HG02678 (cell line): ENCODE data around the gene HSF4.

Source experiments
- ATAC-seq: cut with Tn5 transposase; IDR thresholded peaks from one replicate; pipeline ENCODE4 v1.9.1; 2021; ENCODE audit warnings: mild to moderate bottlenecking, moderate library complexity; ENCODE audit not compliant: unreplicated experiment

The HSF4 gene

GRCh38 chr16:67150047-67150832 is 14.3 kb upstream of the HSF4 start:
- peak; percentile 38 for ATAC-seq

- ATAC-seq, result peak; percentile 63
Measured at GRCh38 chr16:67150833-67151396, 13.6 kb upstream of the HSF4 start, which contains the start of gene B3GNT9. TSS of gene B3GNT9 (minus strand) at chr16:67150998. CDS start at chr16:67150485, 513 bp downstream.

- no peak for ATAC-seq
Measured at GRCh38 chr16:67151431-67152097, 13.0 kb upstream of the HSF4 start.

- no peak for ATAC-seq
Measured at GRCh38 chr16:67154578-67155294, 9.8 kb upstream of the HSF4 start.

DNA sequence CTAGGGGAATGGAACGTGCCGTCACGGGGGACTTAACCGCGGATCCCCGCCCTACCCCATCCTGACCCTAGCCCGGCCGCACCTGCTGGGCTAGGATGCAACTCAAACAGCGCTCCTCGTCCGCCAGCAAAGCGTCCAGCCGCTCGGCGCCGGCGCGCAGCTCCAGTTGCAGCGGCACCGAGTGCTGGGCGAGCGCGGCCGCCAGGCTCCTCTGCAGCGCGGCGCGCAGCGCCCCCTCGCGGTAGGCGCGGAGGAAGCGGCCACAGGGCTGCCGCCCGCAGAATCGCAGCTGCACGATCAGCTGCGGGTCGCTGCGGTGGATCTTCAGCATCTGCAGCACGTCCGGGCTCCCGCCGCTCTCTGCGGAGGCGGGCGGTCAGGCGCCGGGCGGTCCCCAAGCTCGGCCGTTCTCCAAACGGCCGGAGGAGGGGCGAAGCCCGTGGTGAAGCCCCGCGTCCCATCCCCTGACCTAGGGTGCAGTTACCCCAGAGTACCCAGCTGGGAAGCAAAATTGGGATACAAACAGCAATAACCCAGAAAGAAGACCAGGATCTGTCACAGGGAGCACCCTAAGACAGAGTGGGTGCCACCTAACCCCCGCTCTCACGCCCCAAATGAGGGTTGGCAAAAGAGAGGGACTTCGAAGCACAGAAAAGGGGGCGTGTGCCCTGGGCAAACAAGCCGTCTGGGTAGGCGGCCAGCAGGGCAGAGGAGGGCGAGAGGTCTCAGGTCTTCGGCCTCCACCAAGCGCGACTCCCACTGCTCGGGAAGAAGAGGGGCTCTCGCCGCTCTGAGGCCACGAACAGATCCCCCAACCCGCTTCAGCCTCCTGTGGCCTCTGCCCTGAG is 9.0 kb upstream of the HSF4 start:
- ATAC-seq, result no peak

DNA sequence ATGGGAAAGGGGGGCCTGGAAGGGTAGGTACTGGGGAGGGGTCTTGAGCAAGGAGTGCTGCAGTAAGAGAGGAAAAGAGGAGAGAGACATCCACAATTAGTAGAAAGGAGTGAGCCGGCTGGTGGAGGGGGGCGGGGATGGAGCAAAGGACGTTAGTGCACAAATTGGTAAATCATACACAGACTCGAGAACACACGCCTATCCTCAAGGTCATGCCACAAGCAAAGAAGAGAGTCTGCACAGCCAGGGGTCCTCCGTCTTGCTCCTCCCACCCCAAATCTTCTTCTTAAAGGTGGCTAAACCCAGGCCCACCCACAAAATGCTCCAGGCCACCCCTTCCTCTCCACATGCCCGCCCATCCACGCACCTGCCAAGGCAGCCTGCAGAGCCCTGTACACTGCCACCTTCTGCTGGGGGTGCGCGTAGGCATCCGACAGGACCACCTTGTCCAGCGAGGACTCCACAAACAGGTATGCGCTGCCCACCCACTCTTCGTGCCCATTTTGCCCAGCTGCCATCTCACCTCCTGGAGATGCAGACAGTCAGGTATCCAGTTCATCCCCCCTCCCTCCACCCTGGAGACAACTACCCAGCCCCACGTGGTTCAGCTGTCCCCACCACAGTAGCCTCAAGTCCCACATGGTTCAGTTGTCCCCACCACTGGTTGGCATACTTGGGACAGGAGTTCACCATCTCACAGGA is 8.3 kb upstream of the HSF4 start:
- ATAC-seq, result no peak

DNA sequence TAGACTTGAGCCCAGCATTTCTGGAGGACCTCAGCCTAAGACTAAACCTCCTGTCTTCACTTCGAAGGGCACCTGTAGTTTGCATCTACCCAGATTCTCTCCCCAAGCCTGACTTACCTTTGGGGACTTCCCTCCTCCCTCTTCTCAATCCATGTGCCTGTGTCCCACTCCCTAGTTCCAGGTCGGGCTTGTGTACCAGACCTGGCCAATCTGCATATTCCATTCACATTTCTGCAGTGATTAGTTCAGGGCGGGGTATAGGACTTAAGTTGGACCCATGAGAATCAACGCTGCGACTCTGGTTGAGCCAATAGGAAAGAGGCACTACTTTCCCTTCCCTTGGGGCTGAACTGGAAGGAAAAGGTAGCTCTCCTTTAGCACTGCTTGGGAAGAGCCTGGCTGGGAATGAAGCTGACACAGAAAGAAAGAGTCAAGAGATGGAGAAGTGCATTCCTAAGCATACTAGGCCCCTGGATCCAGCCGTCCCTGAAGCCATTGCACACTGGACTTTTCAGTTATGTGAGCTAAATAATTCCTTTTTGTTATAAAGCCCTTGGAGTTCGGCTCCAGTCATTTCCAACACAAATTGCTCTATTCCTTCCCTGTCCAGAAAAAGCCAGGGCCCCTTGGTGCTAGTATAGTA is 7.3 kb upstream of the HSF4 start:
- ATAC-seq, result no peak

DNA sequence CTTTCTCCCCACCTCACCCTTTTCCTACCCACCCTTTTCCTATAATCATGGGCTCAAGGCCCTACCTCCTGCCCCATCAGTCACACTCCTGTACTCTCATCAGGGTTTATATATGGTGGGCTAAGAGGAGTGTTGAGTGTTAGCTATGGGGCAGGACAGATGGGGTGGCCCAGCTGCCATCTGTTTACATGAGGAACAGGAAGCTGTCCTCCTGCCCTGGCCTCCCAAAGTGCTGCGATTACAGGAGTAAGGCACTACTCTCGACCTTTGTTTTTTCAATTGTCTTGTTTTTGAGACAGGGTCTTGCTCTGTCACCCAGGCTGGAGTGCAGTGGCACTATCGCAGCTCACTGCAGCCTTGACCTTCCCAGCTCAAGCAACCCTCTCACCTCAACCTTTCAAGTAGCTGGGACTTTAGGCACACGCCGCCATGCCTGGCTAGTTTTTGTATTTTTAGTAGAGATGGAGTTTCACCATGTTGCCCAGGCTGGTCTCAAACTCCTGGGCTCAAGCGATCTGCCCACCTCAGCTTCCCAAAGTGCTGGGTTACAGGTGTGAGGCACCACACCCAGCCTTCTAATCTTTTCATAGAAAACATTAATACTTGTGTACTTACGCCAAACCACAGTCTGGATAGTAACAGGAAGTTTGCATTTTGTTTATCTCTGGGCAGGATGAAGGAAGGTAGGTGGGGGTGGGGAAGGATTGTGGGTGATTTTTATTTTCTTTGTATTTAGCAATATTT is 6.5 kb upstream of the HSF4 start:
- ATAC-seq, result no peak

DNA sequence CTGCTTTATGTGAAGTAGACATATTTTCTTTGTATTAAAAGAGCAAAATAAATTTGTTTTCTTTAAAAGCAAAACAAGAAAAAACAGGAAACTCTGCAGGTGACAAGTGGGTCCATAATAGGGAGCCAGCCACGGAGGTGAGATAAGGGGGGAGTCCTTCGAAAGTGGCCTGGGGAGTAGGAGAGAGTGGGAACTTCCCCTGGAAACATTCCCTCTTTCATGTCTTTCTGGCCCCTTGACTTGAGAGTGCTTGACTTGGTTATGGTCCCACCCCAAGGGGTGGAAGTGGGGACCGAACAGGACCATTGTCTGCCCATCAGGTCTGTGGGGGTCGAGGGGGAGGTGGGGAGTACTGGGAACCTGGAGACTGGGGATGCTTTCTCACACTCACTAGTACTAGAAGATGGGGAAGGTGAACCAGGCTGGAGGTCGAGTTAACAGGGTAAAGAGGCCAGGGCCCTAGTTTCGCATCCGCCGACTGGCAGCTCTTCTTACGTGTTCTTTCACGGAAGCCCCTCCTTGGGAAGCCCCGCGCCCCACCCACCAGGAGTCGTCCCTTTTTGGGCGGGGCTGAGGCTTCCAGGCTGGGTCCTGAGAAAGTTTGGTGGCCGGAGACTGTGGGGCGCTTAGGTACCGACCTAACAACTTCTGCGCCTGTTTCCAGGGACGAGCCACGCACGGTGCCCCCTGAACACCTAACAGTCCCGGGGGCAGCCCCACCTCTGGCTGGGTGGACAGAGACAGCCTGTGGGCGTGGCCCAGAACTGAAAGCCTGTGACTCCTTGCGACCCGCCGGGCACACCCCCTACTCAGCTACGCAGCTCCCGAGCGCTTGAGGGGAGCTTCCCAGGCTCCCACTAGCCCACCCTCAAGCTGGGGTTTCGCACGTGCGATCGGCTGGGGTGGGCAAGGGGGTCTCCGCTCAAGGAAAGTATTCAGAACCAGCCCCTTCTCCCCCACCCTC is 5.6 kb upstream of the HSF4 start:
- peak; percentile 33 for ATAC-seq

- no peak for ATAC-seq
Measured at GRCh38 chr16:67161595-67162058, 2.9 kb upstream of the HSF4 start.

GRCh38 chr16:67162506-67163163 is 1.9 kb upstream of the HSF4 start:
- no peak for ATAC-seq

- ATAC-seq, result no peak
Measured at GRCh38 chr16:67163164-67163998, 1.2 kb upstream of the HSF4 start.

DNA sequence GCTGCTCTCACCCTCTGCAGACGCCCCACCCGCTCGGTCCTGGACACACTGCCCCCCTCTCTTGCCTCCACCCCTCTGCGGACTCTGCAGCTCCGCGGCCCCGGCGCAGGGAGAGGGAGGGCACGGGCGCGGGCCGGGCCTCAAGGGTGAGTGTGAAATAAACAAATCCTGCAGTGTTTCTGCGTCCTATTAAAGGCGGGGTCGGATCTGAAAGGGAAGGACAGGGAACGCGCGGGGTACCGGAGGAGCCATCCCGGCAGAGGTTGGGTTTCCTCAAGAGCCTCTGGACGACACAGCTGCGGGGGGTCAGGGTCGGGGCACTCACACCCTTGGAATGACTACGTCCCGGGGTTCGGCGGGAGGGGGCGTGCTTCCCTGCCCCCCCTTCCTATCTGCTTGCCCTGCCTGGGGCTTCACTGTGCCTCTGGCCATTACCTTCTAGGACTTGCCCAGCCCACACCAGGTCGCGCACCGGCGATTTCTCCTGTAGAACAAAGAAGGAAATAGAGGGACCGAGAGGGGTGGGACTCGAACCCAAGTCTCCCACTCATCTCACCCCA is 466 bp upstream of the HSF4 start:
- ATAC-seq, result no peak

DNA sequence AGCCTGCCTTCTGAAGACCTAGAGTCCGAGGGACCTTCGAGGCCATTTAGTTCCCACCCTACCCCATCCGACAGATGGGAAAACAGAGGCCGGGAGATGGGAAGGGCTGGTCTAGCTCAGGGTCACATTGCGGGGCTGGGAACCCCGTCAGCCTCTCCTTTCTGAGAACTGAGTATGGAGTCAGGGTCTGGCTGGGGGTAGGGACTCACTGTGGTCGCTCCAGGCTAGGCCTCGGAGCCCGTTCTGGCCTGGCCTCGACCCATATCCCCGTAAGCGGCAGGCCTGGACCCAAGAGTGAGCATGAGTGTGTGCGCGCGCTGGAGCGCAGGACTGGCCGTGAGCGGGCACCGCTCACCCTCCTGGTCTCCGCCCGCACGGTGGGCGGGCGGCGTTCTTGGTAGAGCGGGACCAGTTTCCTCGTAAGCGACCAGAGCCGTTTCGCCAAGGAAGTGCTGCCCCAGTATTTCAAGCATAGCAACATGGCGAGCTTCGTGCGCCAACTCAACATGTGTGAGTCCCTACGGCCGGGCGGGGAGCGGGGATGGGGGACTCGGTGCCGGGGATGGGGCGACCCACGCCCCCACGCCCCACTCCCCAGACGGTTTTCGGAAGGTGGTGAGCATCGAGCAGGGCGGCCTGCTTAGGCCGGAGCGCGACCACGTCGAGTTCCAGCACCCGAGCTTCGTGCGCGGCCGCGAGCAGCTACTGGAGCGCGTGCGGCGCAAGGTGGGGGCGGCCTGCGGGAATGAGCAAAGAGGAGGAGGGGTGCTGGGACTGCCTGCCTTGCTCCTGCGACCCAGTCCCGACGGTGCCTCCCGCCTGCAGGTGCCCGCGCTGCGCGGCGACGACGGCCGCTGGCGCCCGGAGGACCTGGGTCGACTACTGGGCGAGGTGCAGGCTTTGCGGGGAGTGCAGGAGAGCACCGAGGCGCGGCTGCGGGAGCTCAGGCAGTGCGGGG is 855 bp downstream of the HSF4 start:
- no peak for ATAC-seq
